ENCODE data around the gene CEACAM3.

The CEACAM3 gene

GRCh38 chr19:41796901-41797300 is 514 bp downstream of the CEACAM3 start:
- Histone ChIP-seq H3K4me2 (ENCODE audit: low read depth, low read length, poor library complexity, severe bottlenecking) (no peak overlapping the region), H2AFZ (ENCODE audit: low read length) (no peak overlapping the region), H3K9me2 (replicated peaks; ENCODE audit: low read depth, low read length) (no peaks in the 10 kb centered on the region), H3F3A (ENCODE audit: low read depth) (no peaks in the 10 kb centered on the region), H3K4me1 (ENCODE audit: insufficient read depth, low read length, poor library complexity, severe bottlenecking) (no peaks in the 10 kb centered on the region), H3K4me3 (ENCODE audit: low read length, poor library complexity, severe bottlenecking) (no peak overlapping the region), H3K27me3 (ENCODE audit: insufficient read depth, low read length, poor library complexity, severe bottlenecking) (no peaks in the 10 kb centered on the region), H3K9ac (ENCODE audit: low read depth, low read length, poor library complexity, severe bottlenecking) (no peak overlapping the region), H4K20me1 (ENCODE audit: insufficient read depth, low read length, poor library complexity, severe bottlenecking) (no peaks in the 10 kb centered on the region), H3K9me3 (ENCODE audit: insufficient read depth, low read depth, low read length) (no peaks in the 10 kb centered on the region), H3K79me2 (ENCODE audit: insufficient read depth, low read length) (no peaks in the 10 kb centered on the region), H3K36me3 (ENCODE audit: insufficient read depth, low read length) (no peaks in the 10 kb centered on the region)
- TF ChIP-seq CTCF (conservative IDR thresholded peaks at IDR 0.05; ENCODE audit: low read length) (no peak), EZH2phosphoT487 (IDR thresholded peaks at IDR 0.05; ENCODE audit: borderline replicate concordance) (no peak)

GRCh38 chr19:41799444-41800000 is 3.1 kb downstream of the CEACAM3 start:
- no peaks in the 10 kb centered on the region for H3K79me2 ChIP-seq (ENCODE audit: insufficient read depth, low read length)
- H3K36me3 ChIP-seq (ENCODE audit: insufficient read depth, low read length): no peaks in the 10 kb centered on the region
- H3K4me1 ChIP-seq (ENCODE audit: insufficient read depth, low read length, poor library complexity, severe bottlenecking): no peaks in the 10 kb centered on the region
- no peak overlapping the region for H3K4me3 ChIP-seq (ENCODE audit: low read length, poor library complexity, severe bottlenecking)
- no peak overlapping the region for H3K4me2 ChIP-seq (ENCODE audit: low read depth, low read length, poor library complexity, severe bottlenecking)
- no peak overlapping the region for H3K9ac ChIP-seq (ENCODE audit: low read depth, low read length, poor library complexity, severe bottlenecking)
- no peaks in the 10 kb centered on the region for H3F3A ChIP-seq (ENCODE audit: low read depth)
- no peaks in the 10 kb centered on the region for H3K27me3 ChIP-seq (ENCODE audit: insufficient read depth, low read length, poor library complexity, severe bottlenecking)
- no peaks in the 10 kb centered on the region for H3K9me3 ChIP-seq (ENCODE audit: insufficient read depth, low read depth, low read length)
- H4K20me1 ChIP-seq (ENCODE audit: insufficient read depth, low read length, poor library complexity, severe bottlenecking): no peaks in the 10 kb centered on the region
- no peaks in the 10 kb centered on the region for H3K9me2 ChIP-seq (replicated peaks; ENCODE audit: low read depth, low read length)
- no peak overlapping the region for H2AFZ ChIP-seq (ENCODE audit: low read length)
- no peak for TF ChIP-seq CTCF (conservative IDR thresholded peaks at IDR 0.05; ENCODE audit: low read length)
- TF ChIP-seq EZH2phosphoT487 (IDR thresholded peaks at IDR 0.05; ENCODE audit: borderline replicate concordance): no peak

GRCh38 chr19:41801031-41801430 is 4.6 kb downstream of the CEACAM3 start:
- no peak overlapping the region for H3K9ac ChIP-seq (ENCODE audit: low read depth, low read length, poor library complexity, severe bottlenecking)
- no peaks in the 10 kb centered on the region for H3K36me3 ChIP-seq (ENCODE audit: insufficient read depth, low read length)
- H2AFZ ChIP-seq (ENCODE audit: low read length): no peak overlapping the region
- H3K9me2 ChIP-seq (replicated peaks; ENCODE audit: low read depth, low read length): no peaks in the 10 kb centered on the region
- no peak overlapping the region for H3K4me2 ChIP-seq (ENCODE audit: low read depth, low read length, poor library complexity, severe bottlenecking)
- no peaks in the 10 kb centered on the region for H4K20me1 ChIP-seq (ENCODE audit: insufficient read depth, low read length, poor library complexity, severe bottlenecking)
- no peaks in the 10 kb centered on the region for H3F3A ChIP-seq (ENCODE audit: low read depth)
- no peaks in the 10 kb centered on the region for H3K9me3 ChIP-seq (ENCODE audit: insufficient read depth, low read depth, low read length)
- H3K4me3 ChIP-seq (ENCODE audit: low read length, poor library complexity, severe bottlenecking): no peak overlapping the region
- H3K4me1 ChIP-seq (ENCODE audit: insufficient read depth, low read length, poor library complexity, severe bottlenecking): no peaks in the 10 kb centered on the region
- TF ChIP-seq CTCF (conservative IDR thresholded peaks at IDR 0.05; ENCODE audit: low read length): no peak
- no peak for TF ChIP-seq EZH2phosphoT487 (IDR thresholded peaks at IDR 0.05; ENCODE audit: borderline replicate concordance)
- H3K79me2 ChIP-seq (ENCODE audit: insufficient read depth, low read length): no peaks in the 10 kb centered on the region
- H3K27me3 ChIP-seq (ENCODE audit: insufficient read depth, low read length, poor library complexity, severe bottlenecking): no peaks in the 10 kb centered on the region
